ENCODE data around the gene AP3B2.
"Not testable (repeated sequence)": the region's sequence is repeated elsewhere in the genome, so short reads cannot be mapped to it uniquely, and the experiment has no call there.

AP3B2 gene

GRCh38 chr15:82650046-82650670 is 59.5 kb downstream of the AP3B2 start:
- peak; percentile 17 for DNase-seq (ENCODE audit: low spot score)

DNA sequence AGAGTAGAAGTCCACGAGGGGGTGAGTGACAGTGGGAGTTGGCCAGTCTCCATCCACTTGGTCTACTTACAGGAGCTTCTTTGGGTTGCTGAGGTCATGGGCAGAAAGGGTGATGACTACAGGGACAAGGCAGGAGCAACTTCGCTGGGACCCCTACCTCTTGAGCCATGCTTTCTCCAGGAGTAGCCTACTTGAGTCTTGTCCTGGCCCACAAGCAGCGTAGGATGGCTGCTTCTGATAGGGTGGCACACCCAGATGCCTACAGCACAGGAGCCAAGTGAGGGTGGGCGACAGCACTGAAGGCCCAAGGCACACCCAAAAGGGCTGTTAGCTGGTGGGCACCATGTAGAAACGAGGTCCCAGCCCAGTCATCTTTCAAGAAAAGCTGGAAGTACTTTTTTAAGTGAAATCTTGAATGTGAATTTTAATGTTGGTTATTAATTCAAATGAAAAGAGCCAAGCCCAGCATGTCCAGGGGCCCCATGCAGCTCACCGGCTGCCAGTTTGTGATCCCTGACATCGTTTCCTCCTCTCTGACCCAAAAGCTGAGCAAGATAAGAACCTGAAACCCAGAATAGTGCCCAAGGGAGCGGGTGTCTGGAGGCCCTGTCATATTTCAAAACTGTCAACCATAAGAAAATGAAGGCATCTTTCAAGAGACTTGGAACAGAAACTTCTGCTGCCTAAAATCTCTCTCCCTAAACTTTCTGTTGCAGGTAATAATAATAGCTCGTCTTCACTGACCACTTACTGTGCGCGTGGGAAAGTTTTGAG is 60.3 kb downstream of the AP3B2 start:
- DNase-seq (ENCODE audit: low spot score), result peak; percentile 32

DNA sequence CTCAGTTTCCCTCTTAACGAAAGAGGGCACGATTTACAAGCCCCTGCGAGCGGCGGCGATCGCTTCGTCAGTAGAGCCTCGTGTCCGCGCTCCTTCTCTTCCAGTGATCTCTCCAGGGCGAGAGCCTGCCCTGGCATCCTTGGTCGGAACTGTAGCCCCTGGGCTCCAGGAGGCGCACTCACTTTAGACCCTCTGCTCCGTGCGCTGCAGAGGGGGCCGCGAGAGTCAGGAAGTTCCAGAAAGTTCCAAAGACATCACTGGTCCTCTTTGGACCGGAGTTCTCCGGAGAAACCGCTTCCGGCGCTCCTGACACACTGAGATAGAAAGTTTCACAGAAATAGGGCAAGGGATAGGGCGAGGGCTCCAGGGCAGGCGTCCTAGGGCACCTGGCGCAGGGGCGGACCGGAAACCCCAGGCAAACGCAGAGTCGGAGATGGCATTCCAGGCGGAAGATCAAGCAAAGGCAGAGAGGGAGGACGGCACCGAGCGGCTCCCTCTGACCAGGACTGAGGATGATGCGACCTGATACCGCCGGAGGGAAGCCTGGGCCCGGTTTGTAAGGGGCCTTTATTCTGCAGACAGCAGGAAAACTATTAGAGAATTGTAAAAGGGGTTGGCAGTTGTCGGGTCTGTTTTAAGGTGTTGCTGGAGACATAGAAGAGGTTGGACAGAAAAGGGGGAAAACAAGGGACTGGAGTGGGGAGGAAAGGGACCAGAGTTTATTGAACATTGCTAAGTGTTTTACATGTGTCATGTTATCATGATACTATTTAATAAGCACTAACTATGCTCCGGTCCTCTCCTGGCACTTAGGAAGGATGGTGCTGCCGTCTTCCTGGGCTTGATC is 61.2 kb downstream of the AP3B2 start:
- DNase-seq (ENCODE audit: low spot score), result peak; percentile 10

DNA sequence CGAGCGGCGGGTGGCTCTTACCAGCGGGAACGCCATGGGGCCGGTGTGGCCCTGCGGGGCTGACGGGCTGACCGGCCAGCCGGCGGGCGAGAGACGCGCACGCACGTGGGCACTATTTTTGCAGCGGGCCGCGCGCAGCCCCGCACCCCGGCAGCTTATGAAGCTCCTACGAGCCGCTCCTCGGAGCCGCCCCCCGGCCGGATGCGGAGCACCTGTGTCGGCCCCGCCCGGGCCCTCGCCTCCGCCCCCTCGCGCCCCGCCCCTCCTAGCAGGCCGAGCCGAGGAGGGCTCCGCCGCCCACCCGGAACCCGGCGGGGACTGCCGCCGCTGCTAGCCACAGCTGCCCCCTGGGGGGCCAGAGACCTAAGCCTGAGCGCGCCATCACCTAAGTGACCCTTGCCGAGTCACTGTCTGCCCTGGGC is 61.8 kb downstream of the AP3B2 start:
- no peak for DNase-seq (ENCODE audit: low spot score)

DNA sequence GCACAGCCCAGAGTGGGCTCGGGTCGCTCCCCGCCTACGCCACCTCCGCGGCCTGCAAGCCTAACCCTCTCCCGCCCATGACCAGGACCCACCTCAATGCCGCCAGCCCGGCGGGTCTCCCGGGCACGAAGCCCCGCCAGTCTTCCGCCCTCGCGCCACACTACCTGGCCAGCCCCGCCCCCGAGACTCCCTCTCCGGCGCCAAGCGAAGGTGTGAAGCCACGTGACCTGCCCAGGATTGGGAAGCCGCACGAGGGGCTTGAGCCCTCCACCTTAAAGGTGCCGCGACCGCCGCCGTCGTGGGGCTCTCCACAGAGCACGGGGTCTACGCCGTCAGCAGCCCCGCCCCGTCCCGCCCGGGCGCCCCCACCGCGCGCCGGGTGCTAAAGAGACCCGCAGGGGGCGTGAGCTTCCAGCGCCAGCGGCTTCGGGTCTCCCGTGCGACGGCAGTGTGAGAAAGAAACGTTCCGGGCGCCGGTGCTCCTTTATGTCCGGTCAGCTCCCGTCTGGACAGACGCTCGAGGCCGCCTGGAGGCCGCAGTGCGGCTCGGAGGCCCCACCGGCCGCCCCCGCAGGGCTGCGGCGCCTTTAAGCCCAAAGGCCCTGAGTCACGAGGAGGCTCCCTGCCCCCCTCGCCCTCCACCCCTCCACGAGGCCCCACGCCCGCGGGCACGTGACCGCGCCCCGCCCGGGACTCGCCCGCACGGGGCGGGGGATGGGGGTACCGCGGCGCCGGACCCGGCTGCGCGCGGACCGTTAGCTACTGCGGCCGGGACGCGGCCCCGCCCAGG is 62.4 kb downstream of the AP3B2 start, which contains the start of gene CPEB1:
TSS of gene CPEB1 (minus strand) at position 319 of the 790 bp plus-strand sequence. CDS start 18,904 bp downstream, outside the sequence.
- DNase-seq (ENCODE audit: low spot score), result peak; percentile 77

DNA sequence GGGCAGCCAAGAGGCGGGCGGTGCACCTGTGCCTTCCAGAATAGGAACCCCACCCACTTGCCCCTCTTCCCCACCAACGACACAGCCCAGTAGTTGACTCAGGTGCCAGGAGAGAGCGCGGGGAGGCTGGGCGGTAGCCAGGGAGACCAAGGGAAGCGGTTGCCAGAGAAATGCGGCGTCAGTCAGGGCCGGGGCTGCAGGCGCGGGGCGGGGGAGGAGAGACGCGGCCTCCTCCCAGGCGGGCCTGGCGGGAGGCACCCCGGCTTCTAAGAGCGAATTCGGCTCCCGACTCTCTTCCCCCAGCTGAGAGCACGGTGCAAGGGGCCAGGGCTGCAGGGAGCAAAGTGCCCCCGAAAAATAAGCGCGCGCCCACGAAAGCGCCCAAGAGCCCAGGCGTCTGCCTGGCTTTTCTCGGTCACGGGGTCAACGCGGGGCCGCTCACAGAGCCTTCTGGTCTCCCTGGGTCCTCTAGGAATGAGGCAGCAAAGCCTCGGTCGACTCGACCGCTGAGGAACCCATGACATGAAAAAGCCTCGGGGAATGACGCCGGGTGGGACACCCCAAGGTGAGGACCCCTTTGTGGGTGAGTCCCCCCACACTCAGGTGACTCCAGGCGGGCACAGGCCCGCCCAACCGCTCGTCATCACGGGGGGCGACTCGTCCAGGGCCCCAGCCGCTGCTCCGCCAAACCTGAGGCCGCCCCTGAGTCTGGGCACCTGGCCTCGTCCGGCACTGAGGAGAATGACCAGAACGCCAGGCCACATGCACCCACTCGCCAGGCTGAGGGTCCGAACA is 63.2 kb downstream of the AP3B2 start:
- peak; percentile 48 for DNase-seq (ENCODE audit: low spot score)

GRCh38 chr15:82644967-82645852 is 64.5 kb downstream of the AP3B2 start:
- not testable (repeated sequence) for DNase-seq (ENCODE audit: low spot score)

- no peak for DNase-seq (ENCODE audit: low spot score)
Observed at GRCh38 chr15:82643992-82644391, 65.7 kb downstream of the AP3B2 start.

DNA sequence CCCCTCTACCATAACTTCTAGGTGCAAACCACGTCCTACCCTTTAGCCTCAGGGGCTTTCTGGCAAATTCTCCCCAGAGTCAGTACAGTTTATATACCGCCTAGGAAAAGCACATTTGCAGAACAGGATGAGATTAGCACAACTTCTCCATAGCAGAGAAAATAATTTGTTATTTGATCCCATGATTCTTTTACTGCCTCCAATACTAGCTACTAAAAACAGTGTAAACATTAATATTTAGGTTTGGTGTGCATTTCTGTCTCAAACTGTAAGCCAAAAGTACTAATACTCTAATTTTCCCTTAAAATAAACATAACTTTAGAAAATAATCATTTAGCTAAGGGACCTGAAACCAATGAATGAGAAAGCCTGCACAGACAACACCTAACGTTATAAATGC is 67.0 kb downstream of the AP3B2 start:
- no peak for DNase-seq (ENCODE audit: low spot score)

DNA sequence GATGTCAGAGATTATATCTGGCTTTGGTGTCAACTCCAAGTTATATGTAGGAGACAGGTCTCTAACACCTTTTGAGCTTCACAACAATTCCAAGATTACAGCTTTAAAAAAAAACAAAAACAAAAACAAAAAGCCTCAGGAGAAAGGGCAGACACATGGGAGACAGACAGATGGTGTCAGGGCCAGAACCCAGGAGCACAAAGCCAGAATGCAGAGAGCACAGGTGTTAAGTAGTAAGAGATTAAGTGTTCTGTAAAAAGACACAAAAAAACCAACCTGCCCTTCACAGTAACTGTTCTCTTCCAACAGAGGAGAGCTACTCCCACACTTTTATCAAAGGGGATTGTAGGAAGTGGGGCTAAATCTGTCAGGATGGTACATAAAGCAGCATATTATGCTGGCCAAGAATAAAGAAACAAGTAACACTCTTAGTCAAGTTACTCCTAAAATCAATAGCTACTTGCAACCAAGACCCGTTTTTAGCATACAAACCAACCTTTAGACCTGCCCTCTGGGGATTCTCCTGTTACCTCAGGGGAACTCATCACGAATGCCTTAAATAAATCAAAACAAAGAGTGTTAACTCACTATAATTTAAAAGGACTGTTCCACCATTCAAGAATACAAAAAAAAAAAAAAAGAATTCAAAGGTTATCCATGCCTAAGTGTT is 68.4 kb downstream of the AP3B2 start:
- no peak for DNase-seq (ENCODE audit: low spot score)

DNA sequence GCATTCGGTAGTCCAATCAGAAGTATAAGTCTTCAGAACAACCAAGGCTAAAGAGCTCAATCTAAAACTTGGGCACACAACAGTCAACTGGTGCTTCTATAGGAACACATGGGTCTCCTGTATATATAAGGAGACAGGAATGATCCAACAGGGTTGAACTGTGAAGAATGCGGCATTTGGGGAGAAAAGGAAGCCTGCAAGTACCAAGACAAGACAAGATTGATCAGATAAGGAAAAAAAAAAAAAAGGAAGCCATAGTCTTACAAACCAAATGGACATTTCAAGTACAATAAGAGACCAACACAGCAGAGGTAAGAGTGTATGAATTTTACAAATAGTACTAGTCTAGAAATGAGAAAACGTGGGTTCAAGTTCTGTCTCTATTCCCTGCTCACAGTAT is 69.0 kb downstream of the AP3B2 start:
- no peak for DNase-seq (ENCODE audit: low spot score)

- DNase-seq (ENCODE audit: low spot score), result no peak
Observed at GRCh38 chr15:82635798-82636197, 73.9 kb downstream of the AP3B2 start.

GRCh38 chr15:82630033-82630432 is 79.6 kb downstream of the AP3B2 start:
- DNase-seq (ENCODE audit: low spot score), result no peak

DNA sequence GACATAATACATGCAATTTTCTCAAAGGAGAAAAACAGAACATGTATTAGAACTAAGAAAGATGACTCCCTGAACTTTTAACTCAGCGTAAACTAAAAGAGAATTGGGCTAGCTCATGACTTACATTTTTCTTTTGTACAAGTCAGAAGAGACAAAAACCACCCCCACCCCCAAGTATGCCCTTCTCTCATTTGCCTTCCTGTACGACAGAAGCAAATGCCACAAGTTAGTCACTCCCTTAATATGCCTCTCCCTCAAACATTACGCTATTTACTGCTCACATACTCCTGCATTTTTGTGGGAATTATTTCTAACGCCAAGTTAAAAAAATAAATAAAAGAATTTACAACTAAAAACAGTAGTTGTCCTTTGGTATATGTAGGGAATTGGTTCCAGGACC is 84.5 kb downstream of the AP3B2 start:
- no peak for DNase-seq (ENCODE audit: low spot score)

- no peak for DNase-seq (ENCODE audit: low spot score)
Observed at GRCh38 chr15:82624438-82624837, 85.2 kb downstream of the AP3B2 start.

GRCh38 chr15:82624008-82624407 is 85.7 kb downstream of the AP3B2 start:
- no peak for DNase-seq (ENCODE audit: low spot score)

DNA sequence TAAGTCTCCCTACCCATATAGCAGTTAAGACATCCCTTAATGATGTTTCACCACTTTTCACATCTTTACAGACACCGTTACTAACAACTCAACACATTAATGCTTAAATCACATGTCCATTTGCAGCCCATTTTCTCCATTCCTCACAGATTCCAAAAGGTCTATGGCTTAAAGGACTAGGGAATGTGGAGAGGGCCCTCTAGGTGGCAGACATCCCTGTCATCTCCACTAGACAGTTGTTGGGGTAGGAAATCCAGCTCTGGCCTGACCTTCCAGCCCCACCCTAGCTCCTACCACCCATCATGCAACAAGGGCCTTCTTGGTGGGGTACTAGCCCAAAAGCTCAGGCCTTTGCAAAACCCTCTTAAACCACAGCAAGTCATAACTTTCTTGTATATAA is 87.7 kb downstream of the AP3B2 start:
- DNase-seq (ENCODE audit: low spot score), result no peak

GRCh38 chr15:82613747-82614146 is 95.9 kb downstream of the AP3B2 start:
- no peak for DNase-seq (ENCODE audit: low spot score)

GRCh38 chr15:82611348-82611747 is 98.3 kb downstream of the AP3B2 start:
- DNase-seq (ENCODE audit: low spot score), result no peak

Data from hematopoietic multipotent progenitor cell treated with erythropoietin and hydrocortisone succinate and interleukin-3 and kit ligand, for 15 days (in vitro differentiated cells).